GM12874 (cell line): ENCODE data around the gene TUBGCP3.

Experiments used
- CTCF ChIP-seq: IDR thresholded peaks from 2 replicates; pipeline ENCODE4 v1.5.1; 2011; ENCODE audit warnings: low read depth, mild to moderate bottlenecking, control low read depth, low read length, moderate library complexity; ENCODE audit not compliant: insufficient read depth

The TUBGCP3 gene

GRCh38 chr13:112529216-112529615 lies 58.7 kb downstream of the TUBGCP3 start:
- no peak for TF ChIP-seq CTCF

GRCh38 chr13:112526146-112526853 lies 61.7 kb downstream of the TUBGCP3 start:
- no peak for TF ChIP-seq CTCF

- TF ChIP-seq CTCF, result no peak
Measured at GRCh38 chr13:112525356-112525945, 62.5 kb downstream of the TUBGCP3 start.

GRCh38 chr13:112522578-112522977 lies 65.4 kb downstream of the TUBGCP3 start:
- TF ChIP-seq CTCF, result no peak

- TF ChIP-seq CTCF, result no peak
Measured at GRCh38 chr13:112521073-112521685, 66.8 kb downstream of the TUBGCP3 start.

GRCh38 chr13:112519517-112520060 lies 68.4 kb downstream of the TUBGCP3 start:
- TF ChIP-seq CTCF, result no peak

- TF ChIP-seq CTCF, result no peak
Measured at GRCh38 chr13:112516218-112516617, 71.7 kb downstream of the TUBGCP3 start.
